ENCODE measurements around the gene LSM2. TPM values are rescaled to one million over a fixed set of nuclear protein-coding genes. Genes with fewer than 3 reads are reported as not detected.

The LSM2 gene
- total RNA-seq, 2 experiments from 2014 or later = 78.4 to 82.6 TPM

- intact Hi-C loops (cut with micrococcal nuclease; ENCODE audit: unreplicated experiment) = loop anchor here (1.0 kb wide), 2 partner anchors 39 to 88 kb away; partner anchors contain the start of gene DDAH2
- CTCF ChIA-PET (ENCODE audit: unreplicated experiment) = no interaction called here
- POLR2A ChIA-PET = no interaction called here
- H3K27ac ChIP-seq (ENCODE audit: low read depth, low read length, poor library complexity, severe bottlenecking) = no peak overlapping the region
- H3K4me2 ChIP-seq (ENCODE audit: low read length) = no peak overlapping the region
- no peaks in the 10 kb centered on the region for H3K9me3 ChIP-seq (ENCODE audit: low read length)
- no peak overlapping the region for H3K4me3 ChIP-seq (ENCODE audit: low read depth, low read length, poor library complexity, severe bottlenecking)
- H3K36me3 ChIP-seq (ENCODE audit: insufficient read depth, low read length) = peaks cover 24% of the 10 kb centered on the region
- no peaks in the 10 kb centered on the region for H3K4me1 ChIP-seq (ENCODE audit: insufficient read depth, low read length, poor library complexity, severe bottlenecking)
- H2AFZ ChIP-seq (ENCODE audit: low read length) = no peak overlapping the region
- no peaks in the 10 kb centered on the region for H3K9me2 ChIP-seq (ENCODE audit: insufficient read depth, low read length)
- H4K20me1 ChIP-seq (ENCODE audit: insufficient read depth, low read length) = no peaks in the 10 kb centered on the region
- no peak for DNase-seq (ENCODE audit: low spot score)
- no peaks in the 10 kb centered on the region for H3K79me2 ChIP-seq (ENCODE audit: insufficient read depth, low read depth, low read length)
- TF ChIP-seq EZH2phosphoT487 (IDR thresholded peaks at IDR 0.05; ENCODE audit: borderline replicate concordance, low read depth, low read length) (no peak), CTCF (conservative IDR thresholded peaks at IDR 0.05; ENCODE audit: low read length) (no peak)
- BruUV-seq (replicated peaks) = no TSS peak
Observed at GRCh38 chr6:31768363-31769257, 38.2 kb downstream of the LSM2 start.

- intact Hi-C loops (cut with micrococcal nuclease; ENCODE audit: unreplicated experiment) = no loop called here
- H3K79me2 ChIP-seq (ENCODE audit: insufficient read depth, low read depth, low read length) = no peaks in the 10 kb centered on the region
- H3K9me2 ChIP-seq (ENCODE audit: insufficient read depth, low read length) = no peaks in the 10 kb centered on the region
- H3K4me2 ChIP-seq (ENCODE audit: low read length) = no peak overlapping the region
- ChIA-PET POLR2A (no interaction called here), CTCF (ENCODE audit: unreplicated experiment) (no interaction called here)
- H3K27ac ChIP-seq (ENCODE audit: low read depth, low read length, poor library complexity, severe bottlenecking) = no peak overlapping the region
- peaks cover 38% of the 10 kb centered on the region for H3K36me3 ChIP-seq (ENCODE audit: insufficient read depth, low read length)
- no peaks in the 10 kb centered on the region for H3K4me1 ChIP-seq (ENCODE audit: insufficient read depth, low read length, poor library complexity, severe bottlenecking)
- no peak overlapping the region for H2AFZ ChIP-seq (ENCODE audit: low read length)
- no peak overlapping the region for H3K4me3 ChIP-seq (ENCODE audit: low read depth, low read length, poor library complexity, severe bottlenecking)
- H4K20me1 ChIP-seq (ENCODE audit: insufficient read depth, low read length) = no peaks in the 10 kb centered on the region
- BruUV-seq (replicated peaks) = no TSS peak
- TF ChIP-seq CTCF (conservative IDR thresholded peaks at IDR 0.05; ENCODE audit: low read length) (no peak), EZH2phosphoT487 (IDR thresholded peaks at IDR 0.05; ENCODE audit: borderline replicate concordance, low read depth, low read length) (no peak)
- DNase-seq (ENCODE audit: low spot score) = no peak
- no peaks in the 10 kb centered on the region for H3K9me3 ChIP-seq (ENCODE audit: low read length)
Observed at GRCh38 chr6:31767096-31767645, 39.6 kb downstream of the LSM2 start.
